Upper lobe of left lung (tissue), 4 donors: ENCODE results near the gene NEURL1B.

ENCODE experiments used
- EP300 ChIP-seq, 4 donors: sonication (generic); formaldehyde crosslinking; IDR thresholded peaks; one replicate each; pipeline ENCODE4 v1.5.1; 2017; ENCODE audit warnings: antibody characterized with exemption in 4 of 4, control low read depth in 2 of 4
- POLR2A ChIP-seq, 4 donors: fragments of 450-650 bp; IDR thresholded peaks; one replicate each; pipeline ENCODE4 v1.5.1; 2016 to 2017; ENCODE audit warnings: antibody characterized with exemption in 4 of 4, mild to moderate bottlenecking in 2 of 4
- POLR2AphosphoS5 ChIP-seq, 2 donors: sonication (generic); formaldehyde crosslinking; IDR thresholded peaks; one replicate each; pipeline ENCODE4 v1.5.1; 2017; ENCODE audit warnings: antibody characterized with exemption in 2 of 2
- TF ChIP-seq, protein P1 (sequence below), 6 experiments: fragments of 450-650 bp in 4 of 6; fragments of 200-600 bp in 2 of 6; sonication (generic) in 2 of 6; IDR thresholded peaks; one replicate each; pipeline ENCODE4 v1.5.1; 2016 to 2019; ENCODE audit warnings: antibody characterized with exemption in 6 of 6

- TF ChIP-seq, protein P1, sequence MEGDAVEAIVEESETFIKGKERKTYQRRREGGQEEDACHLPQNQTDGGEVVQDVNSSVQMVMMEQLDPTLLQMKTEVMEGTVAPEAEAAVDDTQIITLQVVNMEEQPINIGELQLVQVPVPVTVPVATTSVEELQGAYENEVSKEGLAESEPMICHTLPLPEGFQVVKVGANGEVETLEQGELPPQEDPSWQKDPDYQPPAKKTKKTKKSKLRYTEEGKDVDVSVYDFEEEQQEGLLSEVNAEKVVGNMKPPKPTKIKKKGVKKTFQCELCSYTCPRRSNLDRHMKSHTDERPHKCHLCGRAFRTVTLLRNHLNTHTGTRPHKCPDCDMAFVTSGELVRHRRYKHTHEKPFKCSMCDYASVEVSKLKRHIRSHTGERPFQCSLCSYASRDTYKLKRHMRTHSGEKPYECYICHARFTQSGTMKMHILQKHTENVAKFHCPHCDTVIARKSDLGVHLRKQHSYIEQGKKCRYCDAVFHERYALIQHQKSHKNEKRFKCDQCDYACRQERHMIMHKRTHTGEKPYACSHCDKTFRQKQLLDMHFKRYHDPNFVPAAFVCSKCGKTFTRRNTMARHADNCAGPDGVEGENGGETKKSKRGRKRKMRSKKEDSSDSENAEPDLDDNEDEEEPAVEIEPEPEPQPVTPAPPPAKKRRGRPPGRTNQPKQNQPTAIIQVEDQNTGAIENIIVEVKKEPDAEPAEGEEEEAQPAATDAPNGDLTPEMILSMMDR (IDR thresholded peaks at IDR 0.05): no peak
- TF ChIP-seq EP300 (IDR thresholded peaks at IDR 0.05) (no peak), POLR2AphosphoS5 (IDR thresholded peaks at IDR 0.05) (no peak), POLR2A (IDR thresholded peaks at IDR 0.05) (no peak)
Observed at GRCh38 chr5:172727551-172727950, 86.5 kb downstream of the NEURL1B start.
